Gastroesophageal sphincter (tissue), 4 donors: ENCODE measurements around the gene CNTN5. TPM values are rescaled to one million over a fixed set of nuclear protein-coding genes. Genes with fewer than 3 reads are reported as not detected.

Experiments
- ATAC-seq: fragments of 150-250 bp; one replicate; pipeline ENCODE4 v1.9.1; 2016; ENCODE audit warnings: mild to moderate bottlenecking, moderate library complexity
- H3K27ac ChIP-seq, 4 donors: fragments of 200-600 bp; sonication (generic) in 3 of 4; 1 replicate in 3 of 4; 2 replicates in 1 of 4; pipeline ENCODE4 v1.5.1; 2016 to 2019
- H3K27me3 ChIP-seq: fragments of 200-600 bp; sonication (generic); one replicate; pipeline ENCODE4 v1.5.1; 2019
- H3K36me3 ChIP-seq, 2 donors: fragments of 200-600 bp; sonication (generic); one replicate each; pipeline ENCODE4 v1.5.1; 2019; ENCODE audit warnings: control low read depth in 1 of 2
- H3K4me1 ChIP-seq, 3 donors: fragments of 200-600 bp; sonication (generic); 1 replicate in 2 of 3; 2 replicates in 1 of 3; pipeline ENCODE4 v1.5.1; 2016 to 2019; ENCODE audit warnings: control low read depth in 2 of 3
- H3K4me3 ChIP-seq, 2 donors: fragments of 200-600 bp; sonication (generic); one replicate each; pipeline ENCODE4 v1.5.1; 2019; ENCODE audit warnings: mild to moderate bottlenecking in 1 of 2, moderate library complexity in 1 of 2
- H3K9me3 ChIP-seq, 3 donors: fragments of 200-600 bp; sonication (generic); one replicate each; pipeline ENCODE4 v1.5.1; 2017 to 2019; ENCODE audit warnings: control low read depth in 2 of 3
- EP300 ChIP-seq: sonication (generic); formaldehyde crosslinking; IDR thresholded peaks from one replicate; pipeline ENCODE4 v1.6.1; 2017; ENCODE audit warnings: antibody characterized with exemption, mild to moderate bottlenecking
- POLR2A ChIP-seq, 2 donors: fragments of 450-650 bp; IDR thresholded peaks; one replicate each; pipeline ENCODE4 v1.6.1; 2017; ENCODE audit warnings: antibody characterized with exemption in 2 of 2, mild to moderate bottlenecking in 2 of 2, moderate library complexity in 1 of 2
- POLR2AphosphoS5 ChIP-seq: sonication (generic); formaldehyde crosslinking; IDR thresholded peaks from one replicate; pipeline ENCODE4 v1.6.1; 2017; ENCODE audit warnings: antibody characterized with exemption
- WGBS, 2 donors: methylation state at CpG; one replicate each; pipeline ENCODE4 v1.1.5; 2018; ENCODE audit warnings: low coverage in 1 of 2; 5-methylcytosine and 5-hydroxymethylcytosine counted together
- total RNA-seq, 4 donors: library from RNA; depleted of rRNA; stranded (reverse); fragments of >200 nt; gene quantifications; one replicate each; pipeline ENCODE4 v1.1.0, GENCODE V29; 2016
- TF ChIP-seq, protein P1 (sequence below), 4 experiments: fragments of 200-600 bp in 2 of 4; fragments of 450-650 bp in 2 of 4; sonication (generic) in 1 of 4; IDR thresholded peaks; one replicate each; pipeline ENCODE4 v1.5.1; 2017 to 2019; ENCODE audit warnings: antibody characterized with exemption in 4 of 4, mild to moderate bottlenecking in 2 of 4, moderate library complexity in 2 of 4

Gene CNTN5
- total RNA-seq, 4 donors from 2014 or later: 0.16 TPM; not detected in 3

DNA sequence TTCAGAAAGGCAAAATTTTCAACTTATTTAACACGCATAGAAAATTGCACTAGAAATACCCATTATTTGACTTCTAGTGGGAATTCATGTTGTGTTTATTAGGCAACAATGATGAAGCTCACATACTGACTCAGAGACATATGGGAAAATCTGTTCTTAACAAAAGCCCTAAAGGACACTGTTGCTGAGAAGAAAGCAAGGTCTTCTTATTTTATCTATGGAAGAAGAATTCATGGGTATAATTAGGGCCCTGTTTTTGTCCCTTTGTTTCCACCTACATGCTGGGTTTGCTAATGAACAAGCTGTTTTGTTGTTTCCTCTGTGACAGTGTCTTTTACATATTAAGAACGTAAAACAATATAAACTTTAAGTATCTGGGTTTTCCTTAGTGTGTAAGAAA is 1059.6 kb downstream of the CNTN5 start:
- H3K36me3 ChIP-seq: no peaks in the 10 kb centered on the region
- no peaks in the 10 kb centered on the region for H3K27me3 ChIP-seq
- WGBS, 2 donors: 85 to 88% methylated on average over 2 of the region's 2 CpGs
- H3K9me3 ChIP-seq: no peaks in the 10 kb centered on the region
- H3K4me3 ChIP-seq: no peak overlapping the region
- ATAC-seq: no peak
- no peaks in the 10 kb centered on the region for H3K4me1 ChIP-seq
- H3K27ac ChIP-seq: no peak overlapping the region
- no peak for TF ChIP-seq POLR2AphosphoS5
- TF ChIP-seq POLR2A (IDR thresholded peaks at IDR 0.05): no peak
- TF ChIP-seq EP300: no peak
- TF ChIP-seq, protein P1, sequence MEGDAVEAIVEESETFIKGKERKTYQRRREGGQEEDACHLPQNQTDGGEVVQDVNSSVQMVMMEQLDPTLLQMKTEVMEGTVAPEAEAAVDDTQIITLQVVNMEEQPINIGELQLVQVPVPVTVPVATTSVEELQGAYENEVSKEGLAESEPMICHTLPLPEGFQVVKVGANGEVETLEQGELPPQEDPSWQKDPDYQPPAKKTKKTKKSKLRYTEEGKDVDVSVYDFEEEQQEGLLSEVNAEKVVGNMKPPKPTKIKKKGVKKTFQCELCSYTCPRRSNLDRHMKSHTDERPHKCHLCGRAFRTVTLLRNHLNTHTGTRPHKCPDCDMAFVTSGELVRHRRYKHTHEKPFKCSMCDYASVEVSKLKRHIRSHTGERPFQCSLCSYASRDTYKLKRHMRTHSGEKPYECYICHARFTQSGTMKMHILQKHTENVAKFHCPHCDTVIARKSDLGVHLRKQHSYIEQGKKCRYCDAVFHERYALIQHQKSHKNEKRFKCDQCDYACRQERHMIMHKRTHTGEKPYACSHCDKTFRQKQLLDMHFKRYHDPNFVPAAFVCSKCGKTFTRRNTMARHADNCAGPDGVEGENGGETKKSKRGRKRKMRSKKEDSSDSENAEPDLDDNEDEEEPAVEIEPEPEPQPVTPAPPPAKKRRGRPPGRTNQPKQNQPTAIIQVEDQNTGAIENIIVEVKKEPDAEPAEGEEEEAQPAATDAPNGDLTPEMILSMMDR (IDR thresholded peaks at IDR 0.05): no peak

DNA sequence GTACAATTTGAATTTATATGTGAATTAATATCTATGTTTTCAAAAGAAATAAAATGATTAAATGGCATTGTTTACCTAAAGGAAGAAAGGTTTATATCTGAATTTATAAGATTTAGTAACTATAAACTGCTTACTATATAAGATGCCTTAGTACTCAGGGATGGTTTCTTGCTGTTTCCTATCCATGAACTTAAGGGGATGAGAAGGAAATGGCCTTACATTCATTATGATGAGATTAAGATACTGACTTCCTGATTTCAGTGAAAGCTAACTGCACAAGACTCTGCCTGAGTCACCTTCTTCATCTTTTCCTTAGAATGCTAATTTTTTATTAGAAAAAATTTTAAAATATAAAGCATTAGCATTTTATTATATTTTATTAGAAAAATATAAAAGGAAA is 1060.1 kb downstream of the CNTN5 start:
- Histone ChIP-seq H3K27ac (no peak overlapping the region), H3K27me3 (no peaks in the 10 kb centered on the region), H3K9me3 (no peaks in the 10 kb centered on the region), H3K4me3 (no peak overlapping the region), H3K36me3 (no peaks in the 10 kb centered on the region), H3K4me1 (no peaks in the 10 kb centered on the region)
- ATAC-seq: no peak
- TF ChIP-seq EP300 (no peak), POLR2AphosphoS5 (no peak), POLR2A (IDR thresholded peaks at IDR 0.05) (no peak)
- TF ChIP-seq, protein P1 (IDR thresholded peaks at IDR 0.05): no peak

DNA sequence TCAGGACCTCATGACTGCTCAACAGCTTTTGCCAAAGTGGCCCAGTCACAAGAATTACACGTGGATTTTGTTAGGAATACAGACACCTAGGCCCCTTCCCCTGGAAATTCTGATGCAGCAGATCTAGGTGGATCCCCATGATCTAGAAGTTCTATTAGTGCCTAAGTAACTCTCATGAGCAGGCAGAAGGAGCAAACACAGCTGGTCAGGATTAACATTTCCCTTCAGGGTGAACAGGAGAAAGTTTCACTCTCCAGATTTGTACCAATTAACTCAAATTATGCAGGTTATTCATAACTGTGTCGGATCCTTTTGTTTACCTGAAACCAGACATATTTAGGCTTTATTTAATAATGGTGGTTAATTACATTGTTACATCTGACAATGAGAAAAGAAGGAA is 1072.9 kb downstream of the CNTN5 start:
- Histone ChIP-seq H3K27ac (no peak overlapping the region), H3K27me3 (no peaks in the 10 kb centered on the region), H3K36me3 (no peaks in the 10 kb centered on the region), H3K4me1 (no peaks in the 10 kb centered on the region), H3K9me3 (no peaks in the 10 kb centered on the region), H3K4me3 (no peak overlapping the region)
- TF ChIP-seq POLR2A (IDR thresholded peaks at IDR 0.05): no peak
- TF ChIP-seq, protein P1 (IDR thresholded peaks at IDR 0.05): no peak
- TF ChIP-seq EP300: no peak
- TF ChIP-seq POLR2AphosphoS5: no peak
- WGBS, 2 donors: 72% methylated on average over 2 of the region's 2 CpGs; no CpG with 5 or more reads in 1 of the 2 donors
- no peak for ATAC-seq

DNA sequence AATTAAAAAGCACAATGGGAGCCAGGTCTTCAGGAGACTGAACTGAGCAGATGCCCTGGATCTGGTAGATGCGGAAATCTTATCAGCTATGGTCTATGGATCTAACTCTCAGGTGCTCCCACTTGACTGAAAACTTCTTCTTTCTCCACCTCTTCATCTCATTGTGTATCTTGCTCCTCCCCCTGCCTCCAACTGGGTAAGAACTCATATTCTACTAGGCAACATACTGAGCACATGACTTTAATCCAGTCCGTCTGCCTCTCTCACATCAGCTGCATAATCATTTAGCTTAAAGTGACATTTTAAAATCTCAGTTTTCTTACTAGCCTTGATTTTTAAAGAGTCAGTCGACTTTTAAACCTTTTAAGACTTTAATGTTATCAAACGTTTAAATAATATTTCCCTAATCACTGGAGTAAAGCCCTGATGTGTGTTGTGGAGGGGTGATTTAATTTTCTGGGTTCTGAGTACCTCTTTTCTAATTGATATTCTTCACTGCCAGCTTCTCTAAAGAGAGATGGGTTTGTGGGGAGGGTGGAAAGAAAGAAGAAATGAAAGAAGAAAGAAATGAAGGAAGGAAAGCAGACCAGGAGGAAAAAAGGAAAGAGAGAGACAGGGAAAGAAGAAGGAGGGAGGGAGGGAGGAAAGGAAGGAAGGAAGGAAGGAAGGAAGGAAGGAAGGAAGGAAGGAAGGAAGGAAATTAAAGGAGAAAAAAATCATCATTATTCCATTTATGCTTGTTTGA is 1073.5 kb downstream of the CNTN5 start:
- TF ChIP-seq, protein P1 (IDR thresholded peaks at IDR 0.05): no peak
- TF ChIP-seq EP300 (no peak), POLR2A (IDR thresholded peaks at IDR 0.05) (no peak), POLR2AphosphoS5 (no peak)
- Histone ChIP-seq H3K4me1 (no peaks in the 10 kb centered on the region), H3K9me3 (no peaks in the 10 kb centered on the region), H3K27ac (no peak overlapping the region), H3K36me3 (no peaks in the 10 kb centered on the region), H3K4me3 (no peak overlapping the region), H3K27me3 (no peaks in the 10 kb centered on the region)
- WGBS, 2 donors: 55 to 81% methylated on average over 4 of the region's 4 CpGs
- no peak for ATAC-seq

DNA sequence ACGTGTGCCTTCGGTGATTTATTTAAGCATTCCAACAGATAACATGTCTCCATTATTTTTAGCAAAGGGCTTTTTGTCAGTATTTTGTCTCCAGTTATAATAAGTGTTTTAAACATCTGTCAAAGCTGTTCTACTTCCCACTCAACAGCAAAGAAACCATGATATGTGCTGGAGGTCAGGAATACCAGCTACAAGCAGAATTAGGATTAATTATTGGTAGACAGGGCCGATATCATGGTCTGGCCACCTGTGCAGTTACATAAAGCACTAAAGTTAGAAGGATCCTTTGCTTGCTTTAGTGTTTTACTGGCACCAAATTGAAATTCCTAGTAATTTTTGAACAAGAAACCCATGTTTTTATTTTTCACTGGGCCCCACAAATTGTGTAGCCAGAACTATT is 1075.1 kb downstream of the CNTN5 start:
- 35% methylated on average over 3 of the region's 3 CpGs for WGBS, 2 donors
- no peak for ATAC-seq

More for the DNA sequence above, 1075.1 kb downstream of the CNTN5 start:
- H3K9me3 ChIP-seq: no peaks in the 10 kb centered on the region
- no peaks in the 10 kb centered on the region for H3K36me3 ChIP-seq
- no peaks in the 10 kb centered on the region for H3K27me3 ChIP-seq
- no peak overlapping the region for H3K27ac ChIP-seq
- no peak overlapping the region for H3K4me3 ChIP-seq
- H3K4me1 ChIP-seq: no peaks in the 10 kb centered on the region
- TF ChIP-seq EP300 (no peak), POLR2AphosphoS5 (no peak)
